ENCODE results near the gene SPIN1. TPM values are rescaled to one million over a fixed set of nuclear protein-coding genes. Genes with fewer than 3 reads are reported as not detected.

SPIN1 gene
- total RNA-seq, 1 experiment from 2014 or later: 80.9 TPM

DNA sequence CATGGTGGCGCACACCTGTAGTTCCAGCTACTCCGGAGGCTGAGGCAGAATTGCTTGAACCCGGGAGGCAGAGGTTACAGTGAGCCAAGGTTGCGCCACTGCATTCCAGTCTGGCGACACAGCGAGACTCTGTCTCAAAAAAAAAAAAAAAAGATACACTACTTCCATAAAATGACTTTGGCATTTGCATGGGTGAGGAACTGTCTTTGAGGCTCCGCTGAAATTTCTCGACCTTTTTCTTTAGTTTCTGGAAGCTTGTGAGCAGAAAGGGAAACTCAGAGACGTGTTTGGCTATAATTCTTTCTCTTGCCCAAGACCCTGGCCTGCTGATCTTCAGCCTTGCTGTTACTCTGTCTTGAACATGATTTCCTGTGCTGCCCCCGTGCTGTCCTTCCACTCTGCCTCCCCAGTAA, 37.3 kb downstream of the SPIN1 start:
- Mint-ChIP-seq H3K9me3 (ENCODE audit: unreplicated experiment) (peaks cover 6% of the 10 kb centered on the region), H3K36me3 (ENCODE audit: insufficient read depth, unreplicated experiment) (peaks cover 34% of the 10 kb centered on the region), H3K27ac (ENCODE audit: low read depth, unreplicated experiment) (no peak overlapping the region), H3K4me1 (ENCODE audit: insufficient read depth, unreplicated experiment) (peaks cover 6% of the 10 kb centered on the region), H3K4me3 (ENCODE audit: unreplicated experiment) (no peak overlapping the region), H3K27me3 (ENCODE audit: insufficient read depth, unreplicated experiment) (no peaks in the 10 kb centered on the region)
- BruUV-seq (replicated peaks): no TSS peak
- intact Hi-C loops (cut with micrococcal nuclease): no loop called here
- ChIA-PET CTCF (interaction anchor here (0.5 to 1.2 kb wide), 2 partner anchors 422 to 576 kb away, joined by 3 to 6 read pairs; no protein-coding TSS in a partner anchor), POLR2A (interaction anchor here (0.6 kb wide), 1 partner anchor 21 kb away, joined by 3 read pairs; no protein-coding TSS in a partner anchor)
- DNase-seq (ENCODE audit: unreplicated experiment): peak; percentile 1
- TF ChIP-seq, protein P1, sequence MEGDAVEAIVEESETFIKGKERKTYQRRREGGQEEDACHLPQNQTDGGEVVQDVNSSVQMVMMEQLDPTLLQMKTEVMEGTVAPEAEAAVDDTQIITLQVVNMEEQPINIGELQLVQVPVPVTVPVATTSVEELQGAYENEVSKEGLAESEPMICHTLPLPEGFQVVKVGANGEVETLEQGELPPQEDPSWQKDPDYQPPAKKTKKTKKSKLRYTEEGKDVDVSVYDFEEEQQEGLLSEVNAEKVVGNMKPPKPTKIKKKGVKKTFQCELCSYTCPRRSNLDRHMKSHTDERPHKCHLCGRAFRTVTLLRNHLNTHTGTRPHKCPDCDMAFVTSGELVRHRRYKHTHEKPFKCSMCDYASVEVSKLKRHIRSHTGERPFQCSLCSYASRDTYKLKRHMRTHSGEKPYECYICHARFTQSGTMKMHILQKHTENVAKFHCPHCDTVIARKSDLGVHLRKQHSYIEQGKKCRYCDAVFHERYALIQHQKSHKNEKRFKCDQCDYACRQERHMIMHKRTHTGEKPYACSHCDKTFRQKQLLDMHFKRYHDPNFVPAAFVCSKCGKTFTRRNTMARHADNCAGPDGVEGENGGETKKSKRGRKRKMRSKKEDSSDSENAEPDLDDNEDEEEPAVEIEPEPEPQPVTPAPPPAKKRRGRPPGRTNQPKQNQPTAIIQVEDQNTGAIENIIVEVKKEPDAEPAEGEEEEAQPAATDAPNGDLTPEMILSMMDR (IDR thresholded peaks at IDR 0.05; ENCODE audit: unreplicated experiment): no peak

DNA sequence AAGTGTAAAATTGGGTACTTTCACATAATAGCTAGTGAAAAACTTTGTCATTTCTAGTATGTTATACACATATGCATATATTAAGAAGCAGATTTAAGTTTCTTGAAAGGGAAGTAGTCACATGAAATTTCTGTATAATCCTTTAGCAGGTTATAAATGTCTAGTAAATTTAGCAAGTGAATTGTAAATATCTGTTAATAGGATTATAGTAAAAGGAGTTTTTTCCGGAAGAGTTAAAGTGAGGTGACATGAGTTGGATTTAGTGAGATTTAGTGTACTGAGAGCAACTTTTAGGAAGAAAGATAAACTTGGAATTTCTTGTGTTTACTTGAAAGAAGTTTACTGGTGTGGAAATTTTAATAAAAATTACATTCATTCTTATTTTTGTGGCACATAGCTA, 38.4 kb downstream of the SPIN1 start:
- H3K4me3 Mint-ChIP-seq (ENCODE audit: unreplicated experiment): no peak overlapping the region
- no TSS peak for BruUV-seq (replicated peaks)
- peaks cover 40% of the 10 kb centered on the region for H3K36me3 Mint-ChIP-seq (ENCODE audit: insufficient read depth, unreplicated experiment)
- intact Hi-C loops (cut with micrococcal nuclease): no loop called here
- POLR2A ChIA-PET: no interaction called here
- H3K27ac Mint-ChIP-seq (ENCODE audit: low read depth, unreplicated experiment): no peak overlapping the region
- TF ChIP-seq, protein P1 (IDR thresholded peaks at IDR 0.05; ENCODE audit: unreplicated experiment): no peak
- CTCF ChIA-PET: interaction anchor here (0.7 kb wide), 1 partner anchor 29 kb away, joined by 7 read pairs; no protein-coding TSS in a partner anchor
- no peaks in the 10 kb centered on the region for H3K27me3 Mint-ChIP-seq (ENCODE audit: insufficient read depth, unreplicated experiment)
- no peaks in the 10 kb centered on the region for H3K9me3 Mint-ChIP-seq (ENCODE audit: unreplicated experiment)
- DNase-seq (ENCODE audit: unreplicated experiment): no peak
- peaks cover 6% of the 10 kb centered on the region for H3K4me1 Mint-ChIP-seq (ENCODE audit: insufficient read depth, unreplicated experiment)

DNA sequence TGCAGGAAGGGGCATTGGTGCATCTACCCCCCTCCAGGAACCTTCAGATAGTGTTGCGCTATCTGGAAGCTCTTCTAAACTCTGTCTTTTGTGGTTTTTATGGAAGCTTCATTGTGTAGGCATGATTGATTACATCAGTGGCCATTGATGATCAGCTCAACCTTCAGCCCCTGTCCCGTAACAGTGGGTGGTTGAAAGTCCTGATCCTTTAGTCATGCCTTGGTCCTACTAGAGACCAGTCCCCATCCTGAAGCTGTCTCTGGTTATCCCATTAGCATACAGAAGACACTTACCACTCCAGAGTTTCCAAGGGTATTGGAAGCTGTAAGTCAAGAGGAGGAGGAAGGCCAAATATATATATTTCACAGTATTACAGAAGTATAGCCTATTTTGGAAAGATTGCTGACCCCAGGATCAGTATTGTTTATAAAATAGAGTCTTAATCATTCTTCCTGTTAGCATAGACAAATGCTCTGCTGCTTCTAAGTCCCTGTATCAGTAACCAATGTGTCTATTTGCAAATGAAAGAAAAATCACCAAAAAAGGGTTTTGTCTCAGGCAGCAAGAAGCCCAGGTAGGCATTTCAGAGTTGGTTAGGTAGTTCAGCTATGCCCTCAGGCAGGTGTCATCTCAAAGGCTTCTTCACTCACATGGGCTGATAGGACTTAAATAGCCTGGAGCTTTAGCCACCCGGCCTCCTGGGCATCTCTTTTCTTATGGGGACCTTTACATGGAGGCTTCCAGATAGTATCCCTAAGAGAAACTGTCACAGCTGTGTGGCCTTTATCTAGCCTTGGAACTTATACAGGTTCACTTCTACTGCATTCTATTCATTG, 41.6 kb downstream of the SPIN1 start:
- Mint-ChIP-seq H3K9me3 (ENCODE audit: unreplicated experiment) (no peaks in the 10 kb centered on the region), H3K36me3 (ENCODE audit: insufficient read depth, unreplicated experiment) (peaks cover 49% of the 10 kb centered on the region), H3K4me1 (ENCODE audit: insufficient read depth, unreplicated experiment) (peaks cover 11% of the 10 kb centered on the region), H3K27ac (ENCODE audit: low read depth, unreplicated experiment) (no peak overlapping the region), H3K4me3 (ENCODE audit: unreplicated experiment) (no peak overlapping the region), H3K27me3 (ENCODE audit: insufficient read depth, unreplicated experiment) (no peaks in the 10 kb centered on the region)
- DNase-seq (ENCODE audit: unreplicated experiment): no peak
- POLR2A ChIA-PET: no interaction called here
- intact Hi-C loops (cut with micrococcal nuclease): no loop called here
- TF ChIP-seq, protein P1 (IDR thresholded peaks at IDR 0.05; ENCODE audit: unreplicated experiment): no peak
- CTCF ChIA-PET: interaction anchor here (0.7 kb wide), 1 partner anchor 91 kb away, joined by 3 read pairs; no protein-coding TSS in a partner anchor
- no TSS peak for BruUV-seq (replicated peaks)

DNA sequence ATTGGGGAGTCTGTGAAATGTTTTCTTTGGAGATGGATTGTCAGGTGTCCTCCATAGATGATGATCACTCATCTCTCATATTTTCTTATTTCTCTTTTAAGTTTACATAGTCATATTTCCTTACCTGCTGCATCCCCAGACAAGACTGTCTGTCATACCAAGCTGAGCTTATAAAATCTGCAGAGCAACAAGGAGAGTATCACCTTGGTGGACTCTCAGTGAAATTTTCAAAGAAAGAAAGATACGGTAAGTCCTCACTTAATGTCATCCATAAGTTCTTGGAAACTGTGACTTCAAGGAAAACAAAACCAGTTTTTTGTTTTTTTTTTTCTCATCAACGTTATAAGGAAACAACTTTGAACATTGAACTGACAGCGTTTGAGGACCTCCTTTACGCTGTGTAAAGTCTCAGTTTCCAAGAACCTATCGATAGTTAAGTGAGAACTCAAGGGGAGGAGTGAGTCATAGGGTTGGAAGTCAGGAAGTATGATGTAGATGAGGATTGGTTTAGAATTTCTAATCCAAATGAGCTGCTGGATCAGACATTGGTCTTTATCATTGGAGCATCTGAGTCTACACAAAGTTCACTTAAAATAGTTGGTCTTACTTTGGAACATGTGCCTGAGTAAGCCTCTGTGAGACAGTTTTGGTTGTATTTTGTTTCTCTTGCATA, 45.5 kb downstream of the SPIN1 start:
- CTCF ChIA-PET: interaction anchor here (0.6 kb wide), 2 partner anchors 31 to 132 kb away, joined by 3 to 4 read pairs; no protein-coding TSS in a partner anchor

More for the DNA sequence above, 45.5 kb downstream of the SPIN1 start:
- Mint-ChIP-seq H3K27ac (ENCODE audit: low read depth, unreplicated experiment) (no peak overlapping the region), H3K9me3 (ENCODE audit: unreplicated experiment) (no peaks in the 10 kb centered on the region), H3K4me3 (ENCODE audit: unreplicated experiment) (no peak overlapping the region), H3K4me1 (ENCODE audit: insufficient read depth, unreplicated experiment) (peaks cover 5% of the 10 kb centered on the region), H3K27me3 (ENCODE audit: insufficient read depth, unreplicated experiment) (no peaks in the 10 kb centered on the region), H3K36me3 (ENCODE audit: insufficient read depth, unreplicated experiment) (peaks cover 60% of the 10 kb centered on the region)
- no peak for DNase-seq (ENCODE audit: unreplicated experiment)
- BruUV-seq (replicated peaks): no TSS peak
- TF ChIP-seq, protein P1 (IDR thresholded peaks at IDR 0.05; ENCODE audit: unreplicated experiment): no peak
- intact Hi-C loops (cut with micrococcal nuclease): no loop called here
- POLR2A ChIA-PET: interaction anchor here (1.2 kb wide), 1 partner anchor 10 kb away, joined by 4 read pairs; no protein-coding TSS in a partner anchor
